GM20000 (cell line): ENCODE results near the gene ARHGEF40.

Experiments used
- DNase-seq: peaks from one replicate; pipeline ENCODE4 v3.0.0; 2012; ENCODE audit warnings: low spot score
- CTCF ChIP-seq: IDR thresholded peaks from 2 replicates; pipeline ENCODE4 v1.5.1; 2012; ENCODE audit warnings: mild to moderate bottlenecking, control low read depth; ENCODE audit errors: extremely low read depth, missing control alignments

ARHGEF40 gene

DNA sequence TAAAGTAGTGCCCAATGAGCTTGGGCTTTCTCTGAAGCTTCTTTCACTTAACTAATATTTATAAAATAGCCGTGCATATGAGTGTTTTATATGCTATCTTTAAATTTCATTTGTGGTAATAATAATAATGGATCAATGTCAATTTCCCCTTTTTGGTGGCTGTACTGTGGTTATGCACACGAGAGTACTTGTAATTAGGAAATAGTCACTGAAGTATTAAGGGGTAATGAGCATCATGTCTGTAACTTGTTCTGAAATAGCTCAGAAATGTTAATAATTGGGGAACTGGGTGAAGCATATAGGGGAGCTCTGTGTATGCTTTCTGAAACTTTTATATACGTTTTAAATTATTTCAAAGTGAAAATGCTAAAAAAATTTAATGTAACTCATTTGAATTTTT, 19.5 kb upstream of the ARHGEF40 start:
- no peak for DNase-seq
- TF ChIP-seq CTCF, result no peak

GRCh38 chr14:21053184-21054122, 16.7 kb upstream of the ARHGEF40 start:
- DNase-seq, result no peak
- TF ChIP-seq CTCF, result no peak

GRCh38 chr14:21054123-21054767, 15.9 kb upstream of the ARHGEF40 start:
- TF ChIP-seq CTCF, result no peak
- DNase-seq, result no peak

- no peak for DNase-seq
- TF ChIP-seq CTCF, result no peak
Observed at GRCh38 chr14:21054768-21055145, 15.3 kb upstream of the ARHGEF40 start.

DNA sequence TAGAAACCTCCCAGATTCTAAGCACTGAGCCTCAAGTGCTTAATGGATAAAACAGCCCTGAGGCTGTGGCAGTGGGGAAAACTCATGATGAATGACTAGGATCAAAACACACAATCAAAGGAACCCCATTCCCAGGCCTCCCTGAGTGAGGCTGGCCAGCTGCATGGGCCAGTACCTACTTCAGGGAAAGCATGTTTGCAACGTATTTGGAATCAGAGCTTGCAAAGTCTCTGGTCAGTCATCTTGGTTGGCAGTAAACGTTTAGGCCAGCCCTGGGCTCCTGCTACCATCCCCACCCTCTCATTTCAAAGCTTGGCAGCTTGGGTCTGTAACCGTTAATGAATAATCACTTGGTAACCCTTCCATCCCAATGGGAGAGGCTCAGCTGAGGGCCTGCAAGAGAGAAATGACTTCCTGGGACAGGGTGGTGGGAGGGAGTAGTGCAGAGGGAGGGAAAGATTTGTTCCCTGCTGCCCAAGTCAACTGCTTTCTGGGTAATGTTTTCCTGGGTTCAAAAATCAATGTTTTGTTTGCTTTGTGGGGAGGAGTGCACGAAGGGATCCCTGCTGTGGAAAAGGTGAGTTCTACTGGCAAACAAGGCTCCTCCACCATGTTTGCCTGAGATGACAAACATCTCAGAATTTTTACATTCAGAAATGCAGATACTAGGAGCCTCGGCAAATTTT, 14.5 kb upstream of the ARHGEF40 start:
- no peak for TF ChIP-seq CTCF
- DNase-seq, result no peak

DNA sequence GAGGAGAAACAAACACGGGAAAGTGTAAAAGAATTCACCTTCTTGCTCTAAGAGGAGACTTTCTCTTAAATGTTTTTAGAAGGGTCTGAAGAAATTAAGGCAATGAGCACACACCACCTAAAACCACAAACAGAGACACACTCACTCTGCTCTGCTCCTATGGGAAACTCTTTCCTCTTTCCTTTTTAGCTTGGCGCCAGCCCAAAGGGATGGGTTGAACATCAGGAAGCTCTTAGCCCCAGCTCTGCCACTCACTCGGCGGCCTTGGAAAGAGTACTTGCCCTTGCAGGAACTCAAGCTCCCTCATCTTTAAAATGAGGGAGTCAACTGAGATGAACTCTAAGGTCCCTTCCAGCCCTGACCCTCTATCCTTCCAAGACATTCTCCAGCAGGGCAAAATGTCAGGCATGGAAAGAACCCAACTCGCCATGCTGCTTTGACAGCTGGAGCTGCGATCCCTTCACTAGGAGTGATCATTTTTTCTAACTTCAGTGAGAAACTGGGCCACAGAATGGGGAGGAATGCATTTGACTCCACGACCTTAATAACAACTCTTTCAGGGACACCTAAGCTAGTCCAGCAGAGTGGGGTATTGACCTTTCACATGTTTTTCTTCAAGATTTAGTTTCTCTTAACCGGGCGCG, 13.5 kb upstream of the ARHGEF40 start:
- no peak for DNase-seq
- TF ChIP-seq CTCF, result no peak
